ENCODE measurements around the gene SUPT5H.
A peak's percentile ranks its signal among the peaks of the same experiment; 100 is the strongest.
"Not testable (repeated sequence)": the region's sequence is repeated elsewhere in the genome, so short reads cannot be mapped to it uniquely, and the experiment has no call there.

The SUPT5H gene

GRCh38 chr19:39465956-39466747, 20.8 kb downstream of the SUPT5H start:
- no peak for DNase-seq (ENCODE audit: low spot score)

GRCh38 chr19:39467941-39468340, 22.6 kb downstream of the SUPT5H start:
- no peak for DNase-seq (ENCODE audit: low spot score)

GRCh38 chr19:39469036-39469435, 23.7 kb downstream of the SUPT5H start:
- no peak for DNase-seq (ENCODE audit: low spot score)

- no peak for DNase-seq (ENCODE audit: low spot score)
Measured at GRCh38 chr19:39469567-39469966, 24.2 kb downstream of the SUPT5H start.

- no peak for DNase-seq (ENCODE audit: low spot score)
Measured at GRCh38 chr19:39470724-39471339, 25.4 kb downstream of the SUPT5H start.

GRCh38 chr19:39471756-39472536, 26.6 kb downstream of the SUPT5H start:
- DNase-seq (ENCODE audit: low spot score): no peak

GRCh38 chr19:39472746-39473442, 27.5 kb downstream of the SUPT5H start:
- no peak for DNase-seq (ENCODE audit: low spot score)

- no peak for DNase-seq (ENCODE audit: low spot score)
Measured at GRCh38 chr19:39473443-39473960, 28.1 kb downstream of the SUPT5H start.

- peak; percentile 71 for DNase-seq (ENCODE audit: low spot score)
Measured at GRCh38 chr19:39474139-39474620, 28.8 kb downstream of the SUPT5H start.

GRCh38 chr19:39475748-39476147, 30.4 kb downstream of the SUPT5H start:
- no peak for DNase-seq (ENCODE audit: low spot score)

- not testable (repeated sequence) for DNase-seq (ENCODE audit: low spot score)
Measured at GRCh38 chr19:39479319-39479801, 34.0 kb downstream of the SUPT5H start.

GRCh38 chr19:39479916-39480315, 34.5 kb downstream of the SUPT5H start:
- DNase-seq (ENCODE audit: low spot score): no peak

- peak; percentile 96 for DNase-seq (ENCODE audit: low spot score)
Measured at GRCh38 chr19:39480337-39481228, 35.2 kb downstream of the SUPT5H start, which contains the start of gene TIMM50. TSS of gene TIMM50 (plus strand) at chr19:39480838. CDS start at chr19:39480854, 16 bp downstream.

- no peak for DNase-seq (ENCODE audit: low spot score)
Measured at GRCh38 chr19:39481229-39481545, 35.8 kb downstream of the SUPT5H start.

GRCh38 chr19:39481676-39482075, 36.3 kb downstream of the SUPT5H start:
- DNase-seq (ENCODE audit: low spot score): no peak

GRCh38 chr19:39483141-39483540, 37.8 kb downstream of the SUPT5H start:
- no peak for DNase-seq (ENCODE audit: low spot score)

- no peak for DNase-seq (ENCODE audit: low spot score)
Measured at GRCh38 chr19:39489756-39490155, 44.4 kb downstream of the SUPT5H start.

GRCh38 chr19:39492225-39492624, 46.8 kb downstream of the SUPT5H start:
- no peak for DNase-seq (ENCODE audit: low spot score)

- DNase-seq (ENCODE audit: low spot score): no peak
Measured at GRCh38 chr19:39492788-39493187, 47.4 kb downstream of the SUPT5H start.

- no peak for DNase-seq (ENCODE audit: low spot score)
Measured at GRCh38 chr19:39494661-39495060, 49.3 kb downstream of the SUPT5H start.

- DNase-seq (ENCODE audit: low spot score): no peak
Measured at GRCh38 chr19:39496063-39496462, 50.7 kb downstream of the SUPT5H start.

Measured in CD4-positive, alpha-beta T cell treated with Interleukin-2 at 100 ng/mL for 4 hours (primary cell).